Activated CD8-positive, alpha-beta T cell treated with anti-CD3 and anti-CD28 coated beads for 36 hours (primary cell): ENCODE results near the gene NUSAP1. TPM values are rescaled to one million over a fixed set of nuclear protein-coding genes. Genes with fewer than 3 reads are reported as not detected.
"Not testable (repeated sequence)": the region's sequence is repeated elsewhere in the genome, so short reads cannot be mapped to it uniquely, and the experiment has no call there.

Source experiments
- ATAC-seq: fragments of 200-7000 bp; cut with Tn5 transposase; one replicate; pipeline ENCODE4 v1.10.0; 2021; ENCODE audit warnings: mild to moderate bottlenecking, moderate library complexity
- CTCF ChIA-PET: fragments of 350-600 bp; sonication (Branson Sonifier 250); formaldehyde crosslinking; loops from one replicate; lab custom pipeline; 2021; ENCODE audit warnings: antibody characterized with exemption; lab: Charles Lee
- POLR2A ChIA-PET: fragments of 350-600 bp; sonication (Branson Sonifier 250); formaldehyde crosslinking; loops from one replicate; lab custom pipeline; 2021; ENCODE audit warnings: antibody characterized with exemption; lab: Charles Lee
- DNase-seq: peaks from one replicate; pipeline ENCODE4 v3.0.0-alpha.2; 2020
- H3K27ac Mint-ChIP-seq: one replicate; pipeline ENCODE4 v1.8.0; 2021; ENCODE audit warnings: mild to moderate bottlenecking, mixed read lengths
- H3K27me3 Mint-ChIP-seq: one replicate; pipeline ENCODE4 v1.8.0; 2021; ENCODE audit warnings: mixed read lengths
- H3K36me3 Mint-ChIP-seq: one replicate; pipeline ENCODE4 v1.8.0; 2021; ENCODE audit warnings: low read depth, mixed read lengths
- H3K4me1 Mint-ChIP-seq: one replicate; pipeline ENCODE4 v1.8.0; 2021; ENCODE audit warnings: low read depth, mixed read lengths
- H3K4me3 Mint-ChIP-seq: one replicate; pipeline ENCODE4 v1.8.0; 2021; ENCODE audit warnings: mild to moderate bottlenecking, moderate library complexity, mixed read lengths
- H3K9me3 Mint-ChIP-seq: one replicate; pipeline ENCODE4 v1.8.0; 2021; ENCODE audit warnings: mixed read lengths
- CTCF ChIP-seq: fragments of 200-600 bp; IDR thresholded peaks from one replicate; pipeline ENCODE4 v1.8.0; 2022; ENCODE audit warnings: antibody characterized with exemption, mild to moderate bottlenecking
- intact Hi-C: fragments of 100-400 bp; cut with micrococcal nuclease; formaldehyde crosslinking; loops from one replicate; pipeline ENCODE4 v1.10.0; 2022
- total RNA-seq, 2 experiments: library from RNA; stranded (reverse); gene quantifications; one replicate each; pipeline ENCODE4 v1.2.3, GENCODE V29; 2021

NUSAP1 gene
- total RNA-seq, 2 experiments from 2014 or later, result 163 to 170 TPM

GRCh38 chr15:41291065-41291631 lies 41.5 kb upstream of the NUSAP1 start:
- ChIA-PET CTCF (no interaction called here), POLR2A (interaction anchor here (1.0 to 1.1 kb wide), 2 partner anchors 22 to 42 kb away, joined by 3 to 4 read pairs; partner anchors contain the start of genes NUSAP1 and OIP5)
- TF ChIP-seq CTCF, result no peak
- Mint-ChIP-seq H3K4me3 (no peak overlapping the region), H3K4me1 (peaks cover 38% of the 10 kb centered on the region), H3K9me3 (no peaks in the 10 kb centered on the region), H3K36me3 (peaks cover 49% of the 10 kb centered on the region), H3K27ac (peak overlapping the region; percentile 15), H3K27me3 (no peaks in the 10 kb centered on the region)
- DNase-seq (no peak), ATAC-seq (peak; percentile 59)
- intact Hi-C loops, result no loop called here

DNA sequence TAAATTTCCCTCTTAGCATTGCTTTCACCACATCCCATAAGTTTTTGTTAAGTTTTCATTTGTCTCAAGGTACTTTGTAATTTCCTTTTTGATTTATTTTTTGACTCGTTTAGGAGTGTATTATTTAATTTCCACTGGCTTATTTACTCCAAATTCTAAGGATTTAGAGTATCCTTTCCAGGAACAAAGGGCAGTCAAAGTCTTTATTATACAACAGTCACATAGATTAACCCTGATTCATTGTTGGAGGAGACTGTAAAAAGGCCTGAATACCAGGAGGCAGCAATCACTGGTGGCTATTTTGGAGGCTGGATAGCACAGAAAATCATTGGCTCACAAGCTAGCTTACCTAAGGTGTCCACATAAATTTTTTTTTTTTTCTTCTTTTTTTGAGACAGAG lies 40.2 kb upstream of the NUSAP1 start:
- peaks cover 38% of the 10 kb centered on the region for H3K36me3 Mint-ChIP-seq
- peak overlapping the region; percentile 30 for H3K27ac Mint-ChIP-seq
- ATAC-seq (no peak), DNase-seq (no peak)
- CTCF ChIA-PET, result no interaction called here
- POLR2A ChIA-PET, result interaction anchor here (1.1 kb wide), 1 partner anchor 20 kb away, joined by 3 read pairs; no protein-coding TSS in a partner anchor
- peaks cover 29% of the 10 kb centered on the region for H3K4me1 Mint-ChIP-seq
- no peak overlapping the region for H3K4me3 Mint-ChIP-seq
- TF ChIP-seq CTCF, result no peak
- H3K27me3 Mint-ChIP-seq, result no peaks in the 10 kb centered on the region
- no peaks in the 10 kb centered on the region for H3K9me3 Mint-ChIP-seq
- intact Hi-C loops, result no loop called here

DNA sequence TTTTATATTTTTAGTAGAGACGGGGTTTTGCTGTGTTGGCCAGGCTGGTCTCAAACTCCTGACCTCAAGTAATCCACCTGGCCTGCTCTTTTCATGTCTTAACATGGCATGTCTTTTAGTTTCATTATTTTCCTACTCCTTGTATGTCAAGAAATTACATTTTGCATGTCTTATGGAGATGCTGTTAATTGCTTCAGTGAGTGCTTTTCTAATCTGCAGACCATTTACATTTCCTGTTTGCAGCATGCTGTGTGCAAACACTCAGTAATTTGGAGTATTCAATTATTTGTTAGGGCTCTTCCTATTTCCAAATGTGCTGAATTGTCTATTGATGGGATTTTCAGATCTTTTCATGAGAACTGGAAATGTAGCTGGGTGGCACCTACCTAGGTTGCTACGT lies 31.5 kb upstream of the NUSAP1 start:
- POLR2A ChIA-PET, H3K4me1 Mint-ChIP-seq, H3K9me3 Mint-ChIP-seq, CTCF ChIA-PET, intact Hi-C loops, DNase-seq, H3K27me3 Mint-ChIP-seq, ATAC-seq, H3K27ac Mint-ChIP-seq, H3K4me3 Mint-ChIP-seq: not testable (repeated sequence)
- peaks cover 24% of the 10 kb centered on the region for H3K36me3 Mint-ChIP-seq

- no peak for TF ChIP-seq CTCF
- CTCF ChIA-PET, result no interaction called here
- H3K9me3 Mint-ChIP-seq, result no peaks in the 10 kb centered on the region
- POLR2A ChIA-PET, result no interaction called here
- ATAC-seq, result no peak
- peaks cover 23% of the 10 kb centered on the region for H3K36me3 Mint-ChIP-seq
- peaks cover 10% of the 10 kb centered on the region for H3K4me1 Mint-ChIP-seq
- DNase-seq, result no peak
- no peaks in the 10 kb centered on the region for H3K27me3 Mint-ChIP-seq
- H3K4me3 Mint-ChIP-seq, result no peak overlapping the region
- H3K27ac Mint-ChIP-seq, result no peak overlapping the region
- intact Hi-C loops, result no loop called here
Measured at GRCh38 chr15:41301587-41301986, 31.1 kb upstream of the NUSAP1 start.

DNA sequence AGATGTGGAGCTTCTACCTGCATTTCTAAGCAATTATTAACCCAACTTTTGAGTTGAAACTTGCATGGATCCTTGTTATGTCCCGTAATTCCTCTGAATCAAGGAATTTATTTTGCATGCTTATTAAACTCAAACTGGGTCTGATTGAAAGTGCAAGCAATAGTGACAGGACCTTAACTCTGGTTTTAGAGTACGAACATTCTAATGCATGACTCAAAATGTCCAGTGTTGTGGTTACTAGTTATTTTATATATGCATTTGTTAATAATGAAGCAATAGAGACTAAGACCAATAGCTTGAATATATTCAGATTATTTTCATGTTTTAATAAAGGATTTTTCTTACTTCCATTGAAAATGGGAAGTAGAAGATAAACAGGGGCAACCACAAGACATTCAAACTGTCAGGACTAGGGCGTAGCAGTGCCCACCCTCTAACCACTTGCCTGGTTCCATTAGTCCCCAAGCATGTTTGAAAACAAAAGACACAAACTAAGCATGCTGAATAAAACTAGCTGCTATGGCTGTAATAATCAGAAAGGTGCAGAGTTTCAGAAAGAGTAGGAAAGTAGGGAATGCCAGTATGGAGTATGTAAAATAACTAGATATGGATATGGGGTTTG lies 28.4 kb upstream of the NUSAP1 start:
- TF ChIP-seq CTCF, result no peak
- no peaks in the 10 kb centered on the region for H3K27me3 Mint-ChIP-seq
- H3K27ac Mint-ChIP-seq, result no peak overlapping the region
- ATAC-seq (no peak), DNase-seq (no peak)
- peaks cover 10% of the 10 kb centered on the region for H3K4me1 Mint-ChIP-seq
- H3K9me3 Mint-ChIP-seq, result no peaks in the 10 kb centered on the region
- ChIA-PET POLR2A (no interaction called here), CTCF (interaction anchor here (0.6 kb wide), 1 partner anchor 18 kb away, joined by 5 read pairs; no protein-coding TSS in a partner anchor)
- H3K36me3 Mint-ChIP-seq, result peaks cover 17% of the 10 kb centered on the region
- intact Hi-C loops, result no loop called here
- H3K4me3 Mint-ChIP-seq, result no peak overlapping the region
